HCT116 (cell line): ENCODE results near the gene MAP3K3.

Experiments
- ATF3 ChIP-seq: IDR thresholded peaks from 2 replicates; pipeline ENCODE4 v1.6.1; 2012
- CEBPB ChIP-seq: IDR thresholded peaks from 2 replicates; pipeline ENCODE4 v1.6.1; 2012; ENCODE audit warnings: low read depth
- CTCF ChIP-seq, 3 experiments: fragments of 200-600 bp in 1 of 3; sonication (generic) in 1 of 3; IDR thresholded peaks in 2 of 3; conservative IDR thresholded peaks in 1 of 3; 2 replicates each; pipeline ENCODE4 v1.5.1; 2012 to 2017; ENCODE audit warnings: low read depth in 2 of 3, low read length in 2 of 3, antibody characterized with exemption in 1 of 3, borderline replicate concordance in 1 of 3, control low read depth in 1 of 3, mild to moderate bottlenecking in 1 of 3, mixed read lengths in 1 of 3, mixed run types in 1 of 3, moderate library complexity in 1 of 3; ENCODE audit not compliant: insufficient read depth in 1 of 3
- EZH2 ChIP-seq: fragments of 200-600 bp; sonication (generic); IDR thresholded peaks from 2 replicates; pipeline ENCODE4 v1.6.1; 2017; ENCODE audit warnings: antibody characterized with exemption, mixed run types
- EZH2phosphoT487 ChIP-seq: fragments of 200-600 bp; IDR thresholded peaks from 2 replicates; pipeline ENCODE4 v1.6.1; 2018; ENCODE audit warnings: antibody characterized with exemption, borderline replicate concordance
- JUND ChIP-seq: IDR thresholded peaks from 2 replicates; pipeline ENCODE4 v1.6.1; 2012
- POLR2A ChIP-seq: IDR thresholded peaks from 2 replicates; pipeline ENCODE4 v1.7.0; 2011; ENCODE audit warnings: borderline replicate concordance; ENCODE audit not compliant: insufficient read depth, insufficient read length; ENCODE audit errors: extremely low read depth
- POLR2AphosphoS5 ChIP-seq: IDR thresholded peaks from 2 replicates; pipeline ENCODE4 v1.6.1; 2011; ENCODE audit warnings: mild to moderate bottlenecking, low read depth, low read length, moderate library complexity
- SP1 ChIP-seq: IDR thresholded peaks from 2 replicates; pipeline ENCODE4 v1.6.1; 2012; ENCODE audit warnings: low read depth
- TCF7L2 ChIP-seq: IDR thresholded peaks from 2 replicates; pipeline ENCODE4 v1.7.0; 2011; ENCODE audit warnings: borderline replicate concordance, inconsistent platforms; ENCODE audit not compliant: insufficient read depth, insufficient read length; ENCODE audit errors: extremely low read depth

- TF ChIP-seq EZH2 (no peak), CTCF (IDR thresholded peaks at IDR 0.05 in 2 of 3, conservative IDR thresholded peaks at IDR 0.05 in 1 of 3; ENCODE audit: borderline replicate concordance in 1 of 3, insufficient read depth in 1 of 3, low read depth in 2 of 3, low read length in 2 of 3) (no peak), ATF3 (no peak), JUND (no peak), CEBPB (no peak), EZH2phosphoT487 (no peak), POLR2A (no peak), POLR2AphosphoS5 (no peak), SP1 (no peak), TCF7L2 (no peak)
Measured at GRCh38 chr17:63688396-63689020, 66.3 kb downstream of the MAP3K3 start.
